Duodenal mucosa (tissue), 2 donors: Measurements from ENCODE around the gene TPI1.
"Not testable (repeated sequence)": the region's sequence is repeated elsewhere in the genome, so short reads cannot be mapped to it uniquely, and the experiment has no call there.

ENCODE experiments used
- H3K27ac ChIP-seq: one replicate; pipeline ENCODE4 v1.7.0; 2013; ENCODE audit warnings: low read depth, low read length
- H3K27me3 ChIP-seq, 2 donors: one replicate each; pipeline ENCODE4 v1.7.0; 2013; ENCODE audit warnings: low read length in 2 of 2, control low read depth in 1 of 2; ENCODE audit not compliant: insufficient read depth in 2 of 2, control insufficient read depth in 1 of 2
- H3K36me3 ChIP-seq, 2 donors: one replicate each; pipeline ENCODE4 v1.7.0; 2013; ENCODE audit warnings: low read length in 2 of 2, control low read depth in 1 of 2; ENCODE audit not compliant: insufficient read depth in 2 of 2, control insufficient read depth in 1 of 2
- H3K4me1 ChIP-seq, 2 donors: one replicate each; pipeline ENCODE4 v1.7.0; 2013; ENCODE audit warnings: low read length in 2 of 2, control low read depth in 1 of 2; ENCODE audit not compliant: insufficient read depth in 2 of 2, control insufficient read depth in 1 of 2
- H3K4me3 ChIP-seq, 2 donors: one replicate each; pipeline ENCODE4 v1.7.0; 2013; ENCODE audit warnings: low read length in 2 of 2, low read depth in 1 of 2
- H3K9ac ChIP-seq, 2 donors: one replicate each; pipeline ENCODE4 v1.7.0; 2013; ENCODE audit warnings: low read length in 2 of 2, low read depth in 1 of 2
- H3K9me3 ChIP-seq, 2 donors: one replicate each; pipeline ENCODE4 v1.7.0; 2013; ENCODE audit warnings: low read length in 2 of 2, control low read depth in 1 of 2; ENCODE audit not compliant: control insufficient read depth in 1 of 2

TPI1 gene

DNA sequence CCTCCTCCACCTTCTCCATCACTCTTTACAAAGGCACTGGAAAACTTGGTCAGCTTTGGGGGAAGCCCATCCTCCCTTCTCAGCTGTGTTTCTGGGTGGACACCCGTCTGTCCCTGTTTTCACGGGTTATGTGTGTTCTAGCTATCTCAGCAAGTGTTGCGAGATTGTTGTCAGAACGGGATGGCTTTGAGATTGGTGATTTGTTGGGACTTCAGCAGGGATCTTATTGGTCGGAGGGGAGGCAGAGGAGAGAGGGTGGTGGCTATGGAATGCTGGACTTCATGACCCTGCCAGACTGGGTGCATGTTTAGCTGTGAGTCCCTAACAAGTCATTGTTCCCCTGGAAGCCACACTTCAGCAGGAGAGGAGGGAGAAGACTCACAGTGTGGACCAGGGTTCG is 13.3 kb upstream of the TPI1 start:
- H3K9me3 ChIP-seq, result no peaks in the 10 kb centered on the region
- H3K27me3 ChIP-seq, result no peaks in the 10 kb centered on the region
- H3K27ac ChIP-seq, result no peak overlapping the region
- H3K4me1 ChIP-seq, result peaks cover 11 to 19% of the 10 kb centered on the region in 2 donors
- no peak overlapping the region for H3K4me3 ChIP-seq
- H3K9ac ChIP-seq, result no peak overlapping the region
- peaks cover 19 to 44% of the 10 kb centered on the region in 2 donors for H3K36me3 ChIP-seq

DNA sequence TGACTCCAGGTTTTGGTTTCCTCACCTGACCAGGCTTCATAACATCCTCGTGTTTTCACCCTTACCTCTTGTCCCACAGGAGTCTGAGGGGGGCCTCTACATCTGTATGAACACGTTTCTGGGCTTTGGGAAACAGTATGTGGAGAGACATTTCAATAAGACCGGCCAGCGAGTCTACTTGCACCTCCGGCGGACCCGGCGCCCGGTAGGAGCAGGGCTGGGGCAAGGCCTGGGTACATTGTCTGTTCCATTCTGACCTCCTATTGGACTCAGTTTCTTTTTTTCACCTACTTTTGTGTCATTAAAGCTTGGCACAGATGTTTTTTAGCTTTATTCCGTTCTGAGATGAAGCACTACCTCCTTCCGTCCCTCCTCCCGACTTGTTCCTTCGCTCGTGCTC is 12.0 kb upstream of the TPI1 start:
- Histone ChIP-seq H3K4me1 (peaks cover 7 to 11% of the 10 kb centered on the region in 2 donors), H3K27me3 (no peaks in the 10 kb centered on the region), H3K9ac (no peak overlapping the region), H3K4me3 (no peak overlapping the region), H3K27ac (no peak overlapping the region), H3K36me3 (peaks cover 26 to 50% of the 10 kb centered on the region in 2 donors), H3K9me3 (no peaks in the 10 kb centered on the region)

DNA sequence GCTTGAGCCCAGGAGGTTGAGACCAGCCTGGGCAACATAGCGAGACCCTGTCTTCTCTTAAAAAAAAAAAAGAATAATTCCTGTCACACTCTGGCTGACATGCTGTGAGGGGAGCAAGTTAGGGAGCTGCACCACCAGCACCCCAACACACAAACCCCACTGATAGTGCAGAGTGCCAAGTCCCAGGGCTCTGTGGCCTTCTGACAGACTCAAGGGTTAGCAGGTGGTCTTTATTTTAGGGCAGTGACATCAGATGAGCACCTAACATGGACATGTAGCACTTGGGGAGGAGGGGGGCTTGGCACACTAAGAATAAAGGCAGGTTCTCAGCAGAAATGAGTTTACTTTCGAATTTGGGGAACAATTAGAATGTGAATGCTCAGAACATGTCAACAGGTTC is 8.5 kb upstream of the TPI1 start:
- H3K4me1 ChIP-seq, result peaks cover 0 to under 1% of the 10 kb centered on the region in 2 donors
- H3K4me3 ChIP-seq, result no peak overlapping the region
- no peak overlapping the region for H3K9ac ChIP-seq
- no peaks in the 10 kb centered on the region for H3K27me3 ChIP-seq
- H3K27ac ChIP-seq, result no peak overlapping the region
- H3K36me3 ChIP-seq, result peaks cover 51 to 82% of the 10 kb centered on the region in 2 donors
- no peaks in the 10 kb centered on the region for H3K9me3 ChIP-seq

DNA sequence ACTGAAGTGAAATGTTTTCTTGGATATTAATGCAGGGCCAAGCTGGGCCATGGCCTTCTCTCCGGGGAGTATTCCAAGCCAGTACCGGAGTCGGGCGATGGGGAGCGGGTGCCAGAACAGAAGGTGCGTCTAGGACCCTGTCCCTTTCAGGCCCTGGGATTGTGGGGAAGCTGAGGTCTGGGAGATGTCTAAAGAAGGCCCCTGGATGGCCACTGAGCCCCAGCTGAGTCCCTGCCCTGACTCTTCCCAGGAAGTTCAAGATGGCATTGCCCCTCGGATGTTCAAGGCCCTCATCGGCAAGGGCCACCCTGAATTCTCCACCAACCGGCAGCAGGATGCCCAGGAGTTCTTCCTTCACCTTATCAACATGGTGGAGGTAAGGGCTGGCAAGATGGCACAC is 7.2 kb upstream of the TPI1 start:
- H3K9me3 ChIP-seq, result no peaks in the 10 kb centered on the region
- no peak overlapping the region for H3K9ac ChIP-seq
- H3K4me3 ChIP-seq, result no peak overlapping the region
- H3K36me3 ChIP-seq, result peaks cover 57 to 95% of the 10 kb centered on the region in 2 donors
- H3K27ac ChIP-seq, result no peak overlapping the region
- no peaks in the 10 kb centered on the region for H3K27me3 ChIP-seq
- no peaks in the 10 kb centered on the region for H3K4me1 ChIP-seq

DNA sequence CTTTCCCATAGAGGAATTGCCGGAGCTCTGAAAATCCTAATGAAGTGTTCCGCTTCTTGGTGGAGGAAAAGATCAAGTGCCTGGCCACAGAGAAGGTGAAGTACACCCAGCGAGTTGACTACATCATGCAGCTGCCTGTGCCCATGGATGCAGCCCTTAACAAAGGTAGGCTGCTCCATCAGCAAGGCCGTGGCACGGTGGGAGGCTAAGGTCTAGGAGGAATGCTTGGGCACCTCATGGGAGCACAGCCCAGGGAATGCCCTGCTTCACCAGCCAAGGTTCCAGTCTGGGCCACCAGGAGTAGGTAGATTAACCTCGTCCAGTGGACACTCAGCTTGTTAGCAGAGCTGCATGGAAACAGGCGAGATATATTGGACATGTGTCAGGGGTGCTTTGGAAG is 6.4 kb upstream of the TPI1 start:
- H3K36me3 ChIP-seq, result peaks cover 58 to 91% of the 10 kb centered on the region in 2 donors
- H3K27ac ChIP-seq, result no peak overlapping the region
- no peaks in the 10 kb centered on the region for H3K9me3 ChIP-seq
- H3K9ac ChIP-seq, result no peak overlapping the region
- no peaks in the 10 kb centered on the region for H3K27me3 ChIP-seq
- H3K4me3 ChIP-seq, result no peak overlapping the region
- H3K4me1 ChIP-seq, result no peaks in the 10 kb centered on the region

DNA sequence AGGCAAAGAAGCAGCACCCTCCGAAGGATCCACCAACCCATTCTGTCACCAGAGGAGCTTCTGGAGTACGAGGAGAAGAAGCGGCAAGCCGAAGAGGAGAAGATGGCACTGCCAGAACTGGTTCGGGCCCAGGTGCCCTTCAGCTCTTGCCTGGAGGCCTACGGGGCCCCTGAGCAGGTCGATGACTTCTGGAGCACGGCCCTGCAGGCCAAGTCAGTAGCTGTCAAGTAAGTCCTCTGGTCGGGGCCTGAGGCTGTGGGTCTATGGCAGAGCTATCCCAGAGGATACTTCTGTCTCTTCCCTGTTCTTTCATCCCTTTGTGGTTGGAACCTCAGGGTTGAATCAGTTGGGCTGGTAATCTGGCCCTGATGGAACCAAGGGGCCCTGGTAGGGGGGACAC is 5.9 kb upstream of the TPI1 start:
- no peaks in the 10 kb centered on the region for H3K27me3 ChIP-seq
- no peak overlapping the region for H3K27ac ChIP-seq
- no peak overlapping the region for H3K4me3 ChIP-seq
- no peaks in the 10 kb centered on the region for H3K9me3 ChIP-seq
- no peaks in the 10 kb centered on the region for H3K4me1 ChIP-seq
- peaks cover 58 to 87% of the 10 kb centered on the region in 2 donors for H3K36me3 ChIP-seq
- H3K9ac ChIP-seq, result no peak overlapping the region

DNA sequence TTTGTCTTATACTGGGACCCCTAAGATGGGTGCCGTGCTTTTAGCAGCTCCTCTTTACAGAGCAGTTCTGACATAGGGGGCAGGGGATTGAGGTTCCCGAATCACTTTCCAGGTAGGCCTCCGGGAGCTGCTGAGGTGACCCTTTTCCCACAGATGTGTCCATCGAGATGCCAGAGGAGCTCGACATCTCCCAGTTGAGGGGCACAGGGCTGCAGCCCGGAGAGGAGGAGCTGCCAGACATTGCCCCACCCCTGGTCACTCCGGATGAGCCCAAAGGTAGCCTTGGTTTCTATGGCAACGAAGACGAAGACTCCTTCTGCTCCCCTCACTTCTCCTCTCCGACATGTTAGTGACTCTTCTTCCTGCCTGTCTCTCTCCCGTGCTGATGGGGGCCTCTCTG is 4.3 kb upstream of the TPI1 start:
- H3K4me3 ChIP-seq, result no peak overlapping the region
- H3K36me3 ChIP-seq, result peaks cover 48 to 70% of the 10 kb centered on the region in 2 donors
- H3K27ac ChIP-seq, result no peak overlapping the region
- H3K4me1 ChIP-seq, result peaks cover 0 to 7% of the 10 kb centered on the region in 2 donors
- no peaks in the 10 kb centered on the region for H3K9me3 ChIP-seq
- H3K27me3 ChIP-seq, result no peaks in the 10 kb centered on the region
- no peak overlapping the region for H3K9ac ChIP-seq

DNA sequence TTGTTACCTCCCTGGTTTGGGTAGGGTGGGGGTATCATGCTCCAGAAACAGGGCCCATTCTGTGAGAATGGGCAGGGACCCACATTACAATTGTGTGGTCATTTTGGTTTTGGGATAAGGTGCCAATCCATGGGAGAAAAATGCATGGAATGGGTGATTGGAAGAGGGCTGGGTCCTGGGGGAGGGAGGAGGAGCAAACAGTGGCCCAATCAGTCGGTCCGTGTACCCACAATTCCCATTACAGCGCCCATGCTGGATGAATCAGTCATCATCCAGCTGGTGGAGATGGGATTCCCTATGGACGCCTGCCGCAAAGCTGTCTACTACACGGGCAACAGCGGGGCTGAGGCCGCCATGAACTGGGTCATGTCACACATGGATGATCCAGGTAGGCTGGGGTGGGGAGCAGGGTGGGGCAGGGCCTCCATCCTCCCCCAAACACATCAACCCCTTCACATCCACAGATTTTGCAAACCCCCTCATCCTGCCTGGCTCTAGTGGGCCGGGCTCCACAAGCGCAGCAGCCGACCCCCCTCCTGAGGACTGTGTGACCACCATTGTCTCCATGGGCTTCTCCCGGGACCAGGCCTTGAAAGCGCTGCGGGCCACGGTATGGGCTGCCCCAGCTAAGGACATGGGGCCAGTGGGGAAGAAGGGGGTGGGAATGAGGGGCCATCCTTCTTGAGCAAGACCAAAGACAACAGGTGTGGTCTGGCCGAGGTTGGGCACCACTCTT is 3.6 kb upstream of the TPI1 start:
- Histone ChIP-seq H3K4me1 (peaks cover 7 to 13% of the 10 kb centered on the region in 2 donors), H3K9ac (no peak overlapping the region), H3K4me3 (no peak overlapping the region), H3K27ac (no peak overlapping the region), H3K9me3 (no peaks in the 10 kb centered on the region), H3K36me3 (peaks cover 41 to 63% of the 10 kb centered on the region in 2 donors), H3K27me3 (no peaks in the 10 kb centered on the region)

DNA sequence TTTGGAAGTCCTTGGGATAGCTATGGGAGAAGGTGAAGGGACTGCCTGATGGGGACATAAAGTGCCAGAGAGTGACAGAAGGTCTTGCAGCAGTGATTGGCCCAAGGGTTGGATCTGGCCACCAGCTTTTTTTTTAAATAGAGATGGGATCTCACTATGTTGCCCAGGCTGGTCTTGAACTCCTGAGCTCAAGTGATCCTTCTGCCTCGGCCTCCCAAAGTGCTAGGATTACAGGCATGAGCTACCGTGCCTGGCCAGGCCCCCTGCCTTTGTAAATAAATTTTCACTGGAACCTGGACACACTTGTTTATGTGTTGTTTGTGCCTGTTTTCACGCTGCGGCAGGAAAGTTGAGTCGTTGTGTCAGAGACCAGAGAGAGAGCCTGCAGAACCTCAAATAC is 2.0 kb upstream of the TPI1 start:
- not testable (repeated sequence) for H3K27me3 ChIP-seq, H3K27ac ChIP-seq, H3K4me3 ChIP-seq, H3K9me3 ChIP-seq, H3K9ac ChIP-seq
- peaks cover 39 to 58% of the 10 kb centered on the region in 2 donors for H3K36me3 ChIP-seq
- peaks cover 22 to 29% of the 10 kb centered on the region in 2 donors for H3K4me1 ChIP-seq

DNA sequence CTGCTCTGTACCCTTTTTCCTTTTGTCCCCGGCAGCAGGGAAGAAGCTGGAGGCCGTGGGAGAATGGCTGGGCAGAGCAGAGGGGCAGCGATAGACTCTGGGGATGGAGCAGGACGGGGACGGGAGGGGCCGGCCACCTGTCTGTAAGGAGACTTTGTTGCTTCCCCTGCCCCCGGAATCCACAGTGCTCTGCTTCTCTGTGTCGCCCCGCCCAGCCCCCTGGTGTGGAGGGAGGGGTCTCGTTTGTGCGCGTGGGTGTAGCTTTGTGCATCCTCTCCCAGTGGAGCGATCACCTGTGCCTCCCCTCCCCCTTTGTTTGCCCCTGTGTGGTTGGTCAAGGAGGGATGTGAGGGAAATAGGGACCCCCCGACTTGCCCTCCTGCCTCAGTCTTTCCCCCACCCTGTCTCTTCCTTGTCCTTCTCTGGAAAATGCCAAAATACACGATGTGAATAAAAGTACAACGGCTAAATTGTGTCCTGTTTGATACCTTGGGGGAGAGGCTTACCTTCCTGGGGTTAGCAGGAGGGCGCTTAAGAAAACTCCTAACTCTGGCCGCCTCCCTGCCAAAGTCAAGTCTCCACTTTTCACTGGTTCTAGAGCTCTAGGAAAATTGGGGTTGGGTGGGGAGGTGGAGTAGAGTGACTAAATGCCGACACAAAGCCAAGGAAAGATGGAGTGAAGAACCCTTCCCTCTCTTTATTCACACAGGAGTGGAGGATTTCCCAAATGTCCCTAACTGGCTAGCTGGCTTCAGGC is 990 bp upstream of the TPI1 start:
- no peaks in the 10 kb centered on the region for H3K27me3 ChIP-seq
- no peak overlapping the region for H3K27ac ChIP-seq
- H3K4me1 ChIP-seq, result peaks cover 32 to 38% of the 10 kb centered on the region in 2 donors
- H3K9ac ChIP-seq, result peak overlapping the region; percentile 81 to 82
- peaks cover 37 to 58% of the 10 kb centered on the region in 2 donors for H3K36me3 ChIP-seq
- H3K9me3 ChIP-seq, result no peaks in the 10 kb centered on the region
- peak overlapping the region; percentile 77 to 94 for H3K4me3 ChIP-seq
